Islet precursor cell (in vitro differentiated cells): ENCODE results near the gene BIRC7.

ENCODE experiments used
- DNase-seq: peaks from one replicate; pipeline ENCODE4 v3.0.0-alpha.2; 2018

The BIRC7 gene

DNA sequence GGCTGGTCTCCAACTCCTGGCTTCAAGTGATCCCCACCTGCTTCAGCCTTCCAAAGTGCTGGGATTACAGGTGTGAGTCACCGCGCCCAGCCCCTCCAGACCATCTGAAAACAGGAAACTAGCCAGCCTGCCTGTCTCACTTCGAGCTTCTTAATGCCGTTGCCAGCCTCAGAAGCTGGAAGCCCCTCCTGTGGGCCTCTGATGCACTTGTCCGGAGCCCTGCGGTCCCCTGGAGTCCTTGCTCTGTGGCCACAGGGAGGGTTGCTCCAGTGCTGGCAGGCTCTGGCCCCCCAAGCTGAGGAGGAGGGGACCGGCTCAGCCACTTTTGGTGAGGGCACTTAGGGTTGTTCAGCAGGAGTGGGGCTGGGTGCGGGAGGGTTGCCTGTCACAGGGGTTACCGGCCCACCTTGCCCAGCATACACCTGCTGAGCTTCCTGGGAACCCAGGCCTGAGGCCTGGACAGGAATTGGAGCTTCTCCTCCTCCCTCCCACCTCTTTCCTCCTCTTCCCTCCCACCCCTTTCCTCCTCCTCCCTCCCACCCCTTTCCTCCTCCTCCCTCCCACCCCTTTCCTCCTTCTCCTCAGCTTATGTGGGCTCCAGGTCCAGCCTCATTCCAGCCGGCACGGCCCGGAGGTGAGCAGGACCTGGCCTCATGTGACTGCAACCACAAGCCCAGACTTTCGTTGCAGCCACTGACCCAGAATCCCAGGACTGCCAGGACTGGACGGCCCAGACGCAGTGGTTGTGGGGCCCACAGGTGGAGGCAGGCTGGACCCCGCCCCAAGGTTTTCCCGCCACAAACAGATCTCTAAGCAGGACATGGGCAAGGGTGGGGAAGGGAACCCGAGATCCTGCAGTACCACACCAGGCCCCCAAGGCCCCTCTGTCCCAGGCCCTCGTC, 9.4 kb upstream of the BIRC7 start:
- DNase-seq: peak; percentile 92

DNA sequence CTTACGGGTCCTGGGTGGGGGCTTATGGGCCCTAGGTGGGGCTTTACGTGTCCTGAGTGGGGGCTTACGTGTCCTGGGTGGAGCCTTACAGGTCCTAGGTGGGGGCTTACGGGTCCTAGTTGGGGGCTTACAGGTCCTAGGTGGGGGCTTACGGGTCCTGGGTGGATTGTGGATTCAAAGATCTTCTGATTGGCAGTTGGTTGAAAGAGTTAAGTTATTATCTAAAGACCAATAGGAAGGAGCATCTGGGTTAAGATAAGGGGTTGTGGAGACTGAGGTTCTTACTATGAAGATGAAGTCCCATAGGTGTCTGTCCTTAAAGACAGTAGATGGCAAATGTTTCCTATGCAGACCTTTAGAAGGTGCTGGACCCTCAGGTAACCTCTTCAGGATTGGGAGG, 8.4 kb upstream of the BIRC7 start:
- DNase-seq: no peak

DNA sequence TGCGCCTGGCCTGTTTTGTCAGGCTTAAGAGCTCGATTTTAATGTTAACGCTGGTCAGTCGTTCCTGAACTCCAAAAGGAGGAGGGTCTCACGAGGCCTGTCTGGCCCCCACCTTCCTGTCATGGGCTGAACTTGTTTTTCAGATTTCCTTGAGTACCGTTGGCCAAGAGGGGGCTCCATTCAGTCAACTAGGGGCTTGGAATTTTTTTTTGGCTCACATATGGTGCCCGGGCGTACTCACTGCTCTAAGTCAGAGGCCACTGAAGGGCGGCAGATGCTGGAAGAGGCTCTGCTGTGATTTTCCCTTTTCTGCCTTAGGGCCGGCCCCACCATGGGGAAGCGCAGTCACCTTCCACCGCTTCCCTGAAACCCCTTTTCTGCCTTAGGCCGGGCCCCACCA, 6.9 kb upstream of the BIRC7 start:
- no peak for DNase-seq

DNA sequence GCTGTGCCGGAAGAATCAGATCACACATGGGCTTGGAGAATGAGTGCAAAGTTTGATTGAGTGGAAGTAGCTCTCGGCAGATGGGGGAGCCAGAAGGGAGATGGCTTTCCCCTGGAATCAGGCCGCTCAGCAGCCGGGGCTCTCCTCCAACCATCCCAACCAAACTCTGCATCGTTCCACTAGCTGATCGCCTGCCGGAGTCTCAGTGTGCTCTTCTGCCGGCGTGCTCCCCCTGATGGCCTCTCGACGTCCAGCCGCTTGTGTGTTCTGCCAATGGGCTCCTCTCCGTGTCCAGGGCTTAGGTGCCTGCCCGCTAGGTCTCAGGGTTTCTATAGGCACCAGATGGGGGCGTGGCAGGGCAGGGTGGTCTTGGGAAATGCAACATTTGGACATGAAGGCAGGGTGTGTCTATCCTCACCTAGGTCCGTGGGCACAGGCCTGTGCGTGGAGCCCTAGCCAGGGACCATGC, 4.9 kb upstream of the BIRC7 start:
- peak; percentile 90 for DNase-seq

DNA sequence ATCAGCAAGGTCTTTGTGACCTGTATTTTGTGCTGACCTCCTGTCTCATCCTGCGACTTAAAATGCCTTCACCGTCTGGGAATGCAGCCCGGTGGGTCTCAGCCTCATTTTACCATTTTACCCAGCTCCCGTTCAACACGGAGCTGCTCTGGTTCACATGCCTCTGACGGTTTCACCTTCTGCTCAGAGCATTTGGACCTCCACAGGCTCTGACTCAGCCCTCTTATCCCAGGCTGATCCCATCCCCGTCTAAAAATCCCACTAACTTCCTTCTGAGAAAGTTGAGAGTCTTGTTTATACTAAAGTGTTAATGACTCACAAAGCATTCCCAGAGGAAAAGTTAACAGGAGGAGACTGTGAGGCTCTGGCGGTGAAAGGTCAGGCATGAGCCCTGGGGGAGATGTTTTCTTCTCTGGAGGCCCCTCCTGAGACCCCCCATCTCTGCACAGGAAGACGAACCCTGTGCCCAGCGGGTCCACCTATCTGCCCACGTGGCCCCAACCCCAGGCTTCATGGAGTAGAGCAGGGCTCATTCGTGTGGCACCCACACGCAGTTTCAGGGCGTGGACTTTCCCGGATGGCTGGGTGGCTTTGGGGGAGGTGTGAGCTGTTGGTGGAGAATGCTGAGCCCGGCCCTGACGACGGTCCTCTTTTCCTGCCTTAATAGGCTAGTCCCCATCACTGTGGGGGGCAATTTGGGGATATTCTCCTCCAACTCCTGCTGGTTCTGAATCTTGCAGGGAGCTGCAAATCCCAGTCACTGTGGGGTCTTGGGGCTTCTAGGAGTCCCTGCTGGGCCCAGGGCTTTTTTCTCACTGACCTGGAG, 3.3 kb upstream of the BIRC7 start:
- DNase-seq: peak; percentile 99

DNA sequence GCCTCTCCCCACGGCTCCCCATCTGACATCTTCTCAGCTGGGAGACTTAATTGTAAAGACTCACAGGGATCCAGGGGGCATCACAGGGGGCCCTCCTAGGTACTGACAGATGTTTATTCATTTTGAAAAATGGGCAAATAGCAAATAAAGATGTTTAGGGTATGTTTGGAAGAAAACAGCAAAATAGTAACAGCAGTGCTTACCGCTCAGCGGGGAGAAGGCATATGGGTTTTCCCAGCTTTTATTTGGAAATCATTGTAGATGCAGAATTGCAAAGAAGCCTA, 2.7 kb upstream of the BIRC7 start:
- DNase-seq: no peak

DNA sequence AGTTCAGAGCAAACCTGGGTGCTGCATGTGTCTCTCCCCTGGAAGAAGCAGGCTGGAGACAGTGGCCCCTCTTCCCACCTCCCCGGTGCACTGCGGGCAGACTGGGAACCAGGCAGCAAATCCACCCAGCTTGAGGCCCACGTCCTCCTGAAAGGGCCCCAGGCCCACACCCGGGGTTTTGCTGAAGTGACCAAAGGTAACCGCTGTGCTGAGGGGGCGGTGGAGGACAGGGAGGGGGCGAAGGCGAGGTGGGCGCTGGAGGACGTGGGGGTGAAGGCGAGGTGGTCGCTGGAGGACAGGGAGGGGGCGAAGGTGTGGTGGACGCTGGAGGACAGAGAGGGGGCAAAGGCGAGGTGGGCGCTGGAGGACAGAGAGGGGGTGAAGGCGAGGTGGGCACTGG, 1.8 kb upstream of the BIRC7 start:
- no peak for DNase-seq

DNA sequence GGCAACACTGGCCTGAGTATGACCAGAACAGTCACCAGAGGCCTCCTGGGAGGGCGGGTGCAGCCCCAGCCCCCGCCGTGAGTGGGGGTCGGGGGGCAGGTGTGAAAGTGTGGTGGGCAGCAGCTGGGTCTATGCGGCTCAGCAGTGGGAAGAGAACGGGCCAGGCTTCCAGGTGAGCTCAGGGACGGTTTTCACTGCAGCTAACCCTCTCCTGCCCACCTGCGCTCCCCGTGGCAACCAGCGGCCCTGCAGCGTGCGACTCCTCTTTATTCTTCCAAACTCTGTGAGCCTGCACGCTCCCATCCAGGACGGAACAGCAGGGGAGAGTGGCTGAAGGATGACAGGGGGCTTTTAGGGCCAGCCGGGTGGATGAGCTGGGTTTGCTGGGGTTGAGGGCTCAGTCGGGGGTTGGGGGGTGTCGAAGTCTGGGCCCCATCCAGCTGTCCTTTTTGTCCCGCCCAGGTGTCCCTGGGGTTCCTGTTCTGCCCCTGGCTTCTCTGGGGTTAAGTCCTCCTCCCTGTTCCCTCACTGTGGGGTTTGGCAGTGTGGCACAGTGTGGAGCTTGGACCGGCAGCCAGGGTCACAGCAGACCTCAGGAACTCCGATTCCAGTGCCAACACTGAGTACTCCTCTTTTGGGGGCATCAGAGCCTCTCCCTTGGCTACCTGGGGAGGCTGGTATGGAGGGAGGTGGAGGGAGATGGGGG, 859 bp upstream of the BIRC7 start:
- DNase-seq: peak; percentile 93

DNA sequence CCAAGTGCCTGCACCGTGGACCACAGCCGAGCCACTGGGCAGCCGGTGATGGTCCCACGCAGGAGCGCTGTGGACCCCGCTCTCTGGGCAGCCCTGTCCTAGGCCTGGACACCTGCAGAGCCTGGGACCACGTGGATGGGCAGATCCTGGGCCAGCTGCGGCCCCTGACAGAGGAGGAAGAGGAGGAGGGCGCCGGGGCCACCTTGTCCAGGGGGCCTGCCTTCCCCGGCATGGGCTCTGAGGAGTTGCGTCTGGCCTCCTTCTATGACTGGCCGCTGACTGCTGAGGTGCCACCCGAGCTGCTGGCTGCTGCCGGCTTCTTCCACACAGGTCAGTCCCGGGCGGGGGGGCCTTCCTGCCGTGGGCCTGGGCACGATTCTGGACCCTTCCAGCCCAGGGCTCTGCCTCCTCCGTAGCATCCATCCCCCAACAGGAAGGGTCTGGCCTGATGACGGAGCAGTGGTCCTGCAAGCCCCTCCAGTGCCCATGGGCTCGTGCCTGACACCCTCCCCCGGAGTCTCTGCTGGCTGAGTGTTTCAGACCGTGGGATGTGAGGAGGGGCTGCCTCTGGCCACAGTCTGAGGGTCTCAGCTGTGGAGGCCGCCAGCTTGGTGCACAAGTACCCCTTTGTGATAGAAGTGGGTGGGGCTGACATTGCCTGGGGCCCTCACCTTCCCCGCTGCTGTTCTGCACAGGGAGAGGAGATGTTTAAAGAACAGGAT, 572 bp downstream of the BIRC7 start:
- DNase-seq: peak; percentile 77

DNA sequence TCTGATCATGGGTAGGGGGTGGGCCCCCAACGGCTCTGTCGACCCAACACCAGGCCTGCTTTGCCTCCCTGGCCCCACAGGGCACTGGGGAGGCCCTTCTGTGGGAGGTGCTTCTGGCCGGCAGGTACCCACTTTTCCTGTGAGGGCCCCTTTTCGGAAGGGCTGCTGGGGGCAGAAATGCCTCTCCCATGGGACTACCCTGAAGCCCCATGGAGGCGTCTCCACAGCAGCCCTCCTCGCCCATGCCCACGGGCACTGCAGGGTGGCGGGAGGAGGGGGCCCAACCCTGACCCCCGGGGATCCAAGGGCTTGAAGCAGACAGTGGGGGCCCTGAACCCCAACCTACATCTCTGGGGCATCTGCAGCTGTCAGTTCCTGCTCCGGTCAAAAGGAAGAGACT, 2.3 kb downstream of the BIRC7 start:
- no peak for DNase-seq

DNA sequence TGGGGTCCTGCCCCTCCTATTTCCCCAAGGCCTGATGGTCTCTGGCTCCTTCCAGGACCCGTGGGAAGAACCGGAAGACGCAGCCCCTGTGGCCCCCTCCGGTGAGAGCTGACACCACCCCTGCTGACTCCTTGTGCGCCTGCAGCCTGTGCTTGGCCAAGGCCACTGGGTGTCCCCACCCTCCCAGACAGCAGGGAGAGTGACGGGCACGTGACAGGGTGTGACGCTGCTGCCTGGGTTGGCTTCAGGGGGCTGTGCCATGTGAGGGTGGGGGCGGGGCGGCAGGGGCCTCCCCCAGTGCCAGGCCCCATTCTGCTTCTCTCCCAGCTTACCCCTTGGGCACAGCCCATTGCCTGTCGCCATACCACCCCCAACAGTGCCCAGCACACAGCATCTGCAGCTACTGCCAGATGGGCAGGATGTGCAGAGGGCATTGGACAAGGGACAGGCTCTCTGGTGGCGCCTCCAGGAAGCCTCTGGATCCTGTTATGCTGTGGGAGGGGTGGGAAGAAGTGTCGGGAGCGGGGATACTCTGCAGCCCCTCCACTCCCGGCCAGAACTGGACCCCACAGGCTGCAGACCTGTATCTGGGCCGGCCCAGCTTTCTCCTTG, 2.9 kb downstream of the BIRC7 start:
- DNase-seq: no peak

DNA sequence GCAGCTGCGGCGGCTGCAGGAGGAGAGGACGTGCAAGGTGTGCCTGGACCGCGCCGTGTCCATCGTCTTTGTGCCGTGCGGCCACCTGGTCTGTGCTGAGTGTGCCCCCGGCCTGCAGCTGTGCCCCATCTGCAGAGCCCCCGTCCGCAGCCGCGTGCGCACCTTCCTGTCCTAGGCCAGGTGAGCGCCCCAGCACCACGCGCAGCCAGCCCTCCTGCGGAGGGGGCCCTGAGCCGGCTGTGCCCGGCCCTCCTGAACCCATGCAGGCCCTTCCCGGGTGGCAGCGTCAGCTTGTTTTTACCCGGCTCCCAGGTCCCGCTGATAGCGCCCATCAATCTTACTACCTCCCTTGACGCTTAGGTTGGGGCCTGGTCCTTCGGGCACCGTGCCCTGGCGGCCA, 3.7 kb downstream of the BIRC7 start:
- DNase-seq: no peak

DNA sequence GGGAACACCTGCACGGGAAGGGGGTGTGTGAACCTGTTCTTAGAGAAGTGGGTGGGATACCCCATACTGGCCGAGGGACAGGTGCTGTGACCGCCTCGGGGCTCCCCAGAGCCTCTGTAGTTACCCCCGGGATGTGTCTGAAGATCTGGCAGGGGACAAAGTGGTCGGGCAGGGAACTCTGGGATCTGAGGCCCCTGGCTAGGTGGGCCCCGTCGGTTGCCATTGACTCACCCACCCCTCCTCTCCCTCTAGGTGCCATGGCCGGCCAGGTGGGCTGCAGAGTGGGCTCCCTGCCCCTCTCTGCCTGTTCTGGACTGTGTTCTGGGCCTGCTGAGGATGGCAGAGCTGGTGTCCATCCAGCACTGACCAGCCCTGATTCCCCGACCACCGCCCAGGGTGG, 4.3 kb downstream of the BIRC7 start:
- DNase-seq: no peak

DNA sequence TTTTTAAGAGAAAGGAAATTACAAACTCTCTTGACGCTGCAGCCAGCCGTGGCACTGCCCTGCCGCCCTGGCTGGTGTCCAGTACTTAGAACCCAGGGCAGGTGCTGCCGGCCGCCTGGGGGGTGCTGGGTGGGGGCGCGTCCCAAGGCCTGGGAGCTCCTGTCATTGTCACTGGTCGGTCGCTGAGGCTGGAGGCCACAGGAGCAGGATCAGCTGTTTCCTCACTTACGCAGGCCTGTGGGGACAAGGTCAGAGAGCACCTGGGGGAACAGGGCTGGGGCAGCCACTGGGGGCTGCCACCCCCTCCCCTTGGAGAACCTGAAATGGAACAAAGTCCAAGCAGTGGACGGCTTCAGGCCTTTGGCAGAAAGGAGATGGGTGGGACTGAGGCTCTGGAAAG, 5.6 kb downstream of the BIRC7 start:
- no peak for DNase-seq

DNA sequence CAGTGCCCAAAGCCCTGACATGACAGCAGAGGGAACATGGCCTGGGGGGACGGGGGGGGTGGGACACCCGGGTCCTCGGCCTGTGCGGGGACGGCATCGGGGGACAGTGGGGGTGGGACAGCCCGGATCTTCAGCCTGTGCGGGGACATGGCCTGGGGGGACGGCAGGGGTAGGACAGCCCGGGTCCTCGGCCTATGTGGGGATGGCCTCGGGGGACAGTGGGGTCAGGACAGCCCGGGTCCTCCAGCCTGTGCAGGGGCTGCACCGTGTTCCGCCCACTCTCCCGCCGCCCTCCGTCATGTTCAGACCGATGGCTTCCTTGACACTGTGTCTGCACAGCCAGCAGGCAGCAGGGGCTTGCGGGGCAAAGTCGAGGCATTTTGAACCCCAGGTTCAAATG, 7.0 kb downstream of the BIRC7 start:
- DNase-seq: no peak

DNA sequence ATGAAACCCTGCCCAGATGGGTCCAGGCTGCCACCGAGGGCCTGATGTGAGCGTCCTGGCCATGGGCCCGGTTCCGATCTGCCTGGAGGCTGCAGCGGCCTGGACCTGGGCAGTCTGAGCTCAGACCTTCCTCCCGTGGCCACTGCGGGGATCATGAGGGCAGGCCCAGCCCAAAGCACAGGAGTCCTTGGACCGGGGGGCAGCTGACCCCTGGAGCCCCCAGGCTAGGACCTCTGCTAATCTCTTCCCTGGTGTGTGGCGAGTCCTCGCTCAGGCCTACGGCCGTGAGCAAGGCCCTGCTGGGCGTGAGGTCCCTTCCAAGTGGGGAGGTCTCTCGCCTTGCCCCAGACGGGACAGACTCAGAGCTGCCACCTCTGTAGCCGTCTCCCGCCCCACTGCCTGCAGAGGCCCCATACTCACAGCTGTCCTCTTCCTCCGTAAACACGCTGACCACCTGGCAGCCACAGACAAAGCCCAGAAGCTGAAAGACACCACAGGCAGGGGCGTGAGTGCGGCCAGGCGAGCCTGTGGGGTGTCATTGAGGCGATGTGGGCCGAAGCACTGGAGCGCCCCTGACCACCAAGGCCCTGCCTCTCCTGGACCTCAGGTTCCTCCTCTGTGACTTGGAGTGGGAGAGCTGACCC, 8.0 kb downstream of the BIRC7 start:
- no peak for DNase-seq

DNA sequence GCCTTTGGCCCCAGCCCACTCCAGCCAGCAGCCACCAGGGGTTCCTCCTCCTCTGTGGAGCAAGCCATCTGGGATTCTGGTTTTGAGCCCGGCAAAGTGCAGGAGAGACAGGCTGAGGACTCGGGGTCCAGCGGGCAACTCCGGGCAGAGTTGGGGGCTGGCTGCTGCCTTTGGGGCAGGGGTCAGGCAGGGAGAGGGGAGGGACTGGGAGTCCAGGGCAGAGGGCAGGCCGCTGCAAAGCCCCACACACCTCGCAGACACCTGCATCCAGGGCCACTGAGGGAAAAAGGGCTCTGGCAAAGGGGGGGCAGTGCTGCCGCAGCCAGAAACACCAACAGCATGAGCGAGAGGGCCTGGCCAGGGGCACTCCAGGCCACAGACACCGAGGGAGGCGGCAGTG, 8.8 kb downstream of the BIRC7 start:
- no peak for DNase-seq

DNA sequence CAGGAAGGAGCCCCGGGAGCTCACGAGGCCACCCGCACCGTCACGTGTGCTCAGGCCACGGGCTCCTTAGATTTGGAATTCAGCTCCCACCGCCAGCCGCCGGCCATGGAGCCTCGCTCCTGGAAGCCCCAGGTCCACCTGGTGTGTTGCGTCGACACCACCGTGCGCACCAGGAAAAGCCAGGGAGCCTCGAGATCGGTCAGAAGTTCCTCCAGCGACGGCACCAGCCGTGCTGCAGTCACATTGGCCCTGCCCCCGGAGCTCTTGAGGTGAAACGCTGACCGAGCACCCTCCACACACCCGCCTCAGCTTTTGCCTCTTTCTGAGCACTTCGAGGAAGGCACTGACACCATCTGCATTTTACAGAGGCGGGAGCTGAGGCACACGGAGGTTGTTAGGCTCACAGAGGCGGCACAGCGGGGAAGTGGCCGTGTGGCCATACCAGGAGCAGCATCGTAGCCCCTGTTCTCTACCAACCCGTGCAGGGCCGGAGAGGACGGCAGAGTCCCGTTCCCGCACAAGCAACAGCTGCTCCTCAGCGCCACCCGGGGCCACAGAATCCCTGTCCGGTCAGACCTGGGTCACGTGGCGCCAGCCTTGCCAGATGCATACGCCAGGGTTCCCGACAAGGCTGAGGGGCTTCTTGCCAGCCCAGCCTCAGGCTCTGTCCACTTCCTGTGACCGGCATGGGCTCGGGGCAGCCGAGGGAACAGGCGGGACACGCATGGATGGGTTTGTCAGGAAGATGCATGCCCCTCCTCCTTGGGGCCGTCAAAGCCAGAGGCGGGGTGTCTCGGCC, 11.0 kb downstream of the BIRC7 start:
- no peak for DNase-seq

DNA sequence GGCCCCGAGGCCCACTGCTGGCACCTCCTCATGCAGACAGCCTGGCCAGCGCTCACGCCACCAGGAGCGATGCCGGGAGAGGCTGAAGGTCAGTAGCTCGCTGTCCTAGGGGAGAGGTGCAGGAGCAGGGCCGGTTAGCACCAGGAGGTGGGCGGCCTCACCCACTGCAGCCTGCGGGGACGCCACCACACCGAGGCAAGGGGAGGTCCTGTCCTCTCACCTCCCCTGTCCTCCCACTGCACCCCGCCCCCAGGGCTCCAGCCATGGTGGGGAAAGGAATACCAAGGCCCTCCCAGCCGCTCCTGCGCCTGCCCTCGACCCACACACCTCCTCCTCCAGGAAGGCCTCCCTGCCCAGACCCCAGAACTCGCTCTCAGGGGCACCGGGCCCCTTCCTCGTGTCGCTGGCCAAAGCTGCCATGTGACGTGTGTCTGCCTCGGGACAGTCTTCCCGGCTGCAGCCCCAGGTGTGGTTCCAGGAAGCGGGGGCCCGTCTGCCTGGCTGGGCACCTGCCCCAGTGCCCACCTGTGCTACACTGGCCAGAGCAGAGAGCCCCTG, 12.0 kb downstream of the BIRC7 start:
- no peak for DNase-seq

DNA sequence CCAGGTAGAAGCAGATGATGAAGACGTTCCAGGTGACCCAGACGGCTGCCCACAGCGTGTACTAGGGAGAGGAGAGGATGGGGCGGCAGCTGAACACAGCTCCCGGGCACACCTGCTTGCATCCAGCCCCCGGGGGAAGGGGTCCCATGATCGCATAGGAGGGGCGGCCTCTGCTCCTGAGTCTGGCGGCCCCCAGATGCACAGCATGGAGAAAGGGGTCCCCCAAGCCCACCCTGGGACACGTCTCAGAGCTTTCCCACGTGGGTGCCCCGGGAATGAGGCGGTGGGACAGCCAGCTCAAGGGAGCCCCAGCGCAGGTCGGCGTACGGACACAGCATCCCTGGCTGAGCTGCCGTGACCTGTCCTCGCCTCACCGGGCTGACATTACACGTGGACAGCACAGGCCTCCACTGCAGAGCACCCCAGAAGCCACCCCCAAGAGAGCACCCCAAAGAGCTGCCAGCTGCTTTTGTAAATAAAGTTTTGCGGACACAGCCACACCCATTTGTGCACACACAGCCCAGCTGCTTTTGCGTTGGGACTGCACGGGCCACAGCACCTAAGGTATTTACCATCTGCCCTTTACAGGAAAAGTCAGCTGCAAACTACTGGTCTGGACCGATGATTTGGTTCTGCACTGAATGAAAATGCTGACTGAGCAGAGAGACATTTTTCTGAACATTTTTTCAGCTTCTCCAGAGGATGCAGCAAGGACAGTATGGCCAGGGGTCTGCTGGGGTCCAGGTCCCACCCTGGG, 13.3 kb downstream of the BIRC7 start:
- DNase-seq: no peak
